Coronary artery (tissue), 2 donors: ENCODE results near the gene NPLOC4.

ENCODE experiments used
- DNase-seq: peaks from one replicate; pipeline ENCODE4 v3.0.0-alpha.2; 2017; ENCODE audit warnings: low spot score
- H3K27ac ChIP-seq, 2 donors: fragments of 200-600 bp; sonication (generic); one replicate each; pipeline ENCODE4 v1.5.1; 2016 to 2019
- H3K4me3 ChIP-seq: fragments of 200-600 bp; sonication (generic); 2 replicates; pipeline ENCODE4 v1.5.1; 2016; ENCODE audit warnings: mild to moderate bottlenecking, moderate library complexity
- CTCF ChIP-seq: fragments of 200-600 bp; sonication (generic); IDR thresholded peaks from one replicate; pipeline ENCODE4 v1.5.1; 2019; ENCODE audit warnings: antibody characterized with exemption

NPLOC4 gene

GRCh38 chr17:81580481-81580880 is 56.4 kb downstream of the NPLOC4 start:
- no peak overlapping the region for H3K4me3 ChIP-seq
- TF ChIP-seq CTCF, result no peak
- no peak for DNase-seq
- no peak overlapping the region for H3K27ac ChIP-seq

- no peak for TF ChIP-seq CTCF
- Histone ChIP-seq H3K27ac (no peak overlapping the region), H3K4me3 (no peak overlapping the region)
- DNase-seq, result no peak
Measured at GRCh38 chr17:81579821-81580321, 57.0 kb downstream of the NPLOC4 start.

- Histone ChIP-seq H3K4me3 (no peak overlapping the region), H3K27ac (no peak overlapping the region)
- no peak for TF ChIP-seq CTCF
- no peak for DNase-seq
Measured at GRCh38 chr17:81579298-81579697, 57.6 kb downstream of the NPLOC4 start.

GRCh38 chr17:81578561-81579225 is 58.2 kb downstream of the NPLOC4 start:
- no peak overlapping the region for H3K4me3 ChIP-seq
- no peak for DNase-seq
- no peak overlapping the region for H3K27ac ChIP-seq
- TF ChIP-seq CTCF, result no peak

GRCh38 chr17:81578038-81578441 is 58.9 kb downstream of the NPLOC4 start:
- H3K27ac ChIP-seq, result peak overlapping the region in 1 of 2 donors; percentile 84

GRCh38 chr17:81577278-81578000 is 59.5 kb downstream of the NPLOC4 start:
- H3K4me3 ChIP-seq, result peak overlapping the region; percentile 58
- TF ChIP-seq CTCF, result no peak
- H3K27ac ChIP-seq, result peak overlapping the region; percentile 43 to 84
- no peak for DNase-seq

More at GRCh38 chr17:81578038-81578441, 58.9 kb downstream of the NPLOC4 start:
- DNase-seq, result no peak
- H3K4me3 ChIP-seq, result no peak overlapping the region
- TF ChIP-seq CTCF, result no peak
